HepG2 (cell line): ENCODE measurements around the gene DCC. TPM values are rescaled to one million over a fixed set of nuclear protein-coding genes. Genes with fewer than 3 reads are reported as not detected.

Experiments
- ATAC-seq: fragments of 200-7000 bp; cut with Tn5 transposase; 3 replicates; pipeline ENCODE4 v1.9.1; 2020; ENCODE audit warnings: mild to moderate bottlenecking, moderate library complexity
- BruUV-seq: library from RNA; stranded (reverse); fragments of 400-500 nt; replicated peaks from 2 replicates; lab custom pipeline; 2021; lab: Mats Ljungman, UMichigan
- CTCF ChIA-PET: fragments of 300-600 bp; formaldehyde crosslinking; extraction: SDS; loops from one replicate; lab custom pipeline; 2021; ENCODE audit warnings: low total read pairs, inconsistent platforms, low intra/inter-chr PET ratio; lab: Yijun Ruan, JAX
- POLR2A ChIA-PET: fragments of 350-600 bp; sonication (Branson Sonifier 250); formaldehyde crosslinking; loops from one replicate; lab custom pipeline; 2020; ENCODE audit warnings: antibody characterized with exemption, inconsistent platforms; lab: Yijun Ruan, JAX
- DNase-seq: peaks from one replicate; pipeline ENCODE4 v3.0.0-alpha.2; 2015; ENCODE audit warnings: low spot score
- FAIRE-seq: peaks from 3 replicates; lab custom pipeline; 2011; peaks lifted over from hg19 to GRCh38; lab: Jason Lieb, UNC
- H2AFZ ChIP-seq: one replicate; pipeline ENCODE4 v1.6.1; 2011; ENCODE audit warnings: low read length, inconsistent platforms
- H3K27ac ChIP-seq: fragments of 300-600 bp; 3 replicates; pipeline ENCODE4 v1.8.0; 2011; ENCODE audit warnings: mixed run types, mild to moderate bottlenecking, mixed read lengths, low read length, inconsistent platforms; ENCODE audit not compliant: insufficient read depth; ENCODE audit errors: extremely low read length
- H3K27me3 ChIP-seq, 2 experiments: fragments of 200-600 bp in 1 of 2; 2 replicates in 1 of 2; 3 replicates in 1 of 2; pipeline versions ENCODE4 v1.6.0 to v1.8.0; 2011; ENCODE audit warnings: low read length in 2 of 2, mild to moderate bottlenecking in 2 of 2, moderate library complexity in 2 of 2, inconsistent platforms in 1 of 2; ENCODE audit not compliant: insufficient read depth in 2 of 2, control insufficient read depth in 1 of 2
- H3K36me3 ChIP-seq, 2 experiments: fragments of 200-600 bp in 1 of 2; replicated peaks in 1 of 2; 2 replicates in 1 of 2; 3 replicates in 1 of 2; pipeline versions ENCODE4 v1.5.1 to v1.8.0; 2011; ENCODE audit warnings: low read length in 2 of 2, inconsistent platforms in 1 of 2; ENCODE audit not compliant: insufficient read depth in 2 of 2, control insufficient read depth in 1 of 2
- H3K4me1 ChIP-seq: 2 replicates; pipeline ENCODE4 v1.5.1; 2012; ENCODE audit warnings: low read length, inconsistent platforms; ENCODE audit not compliant: insufficient read depth
- H3K4me2 ChIP-seq: 2 replicates; pipeline ENCODE4 v1.6.0; 2011; ENCODE audit warnings: low read depth, low read length, inconsistent platforms
- H3K4me3 ChIP-seq, 3 experiments: fragments of 200-600 bp in 1 of 3; sonication (generic), shearing (Covaris generic) in 1 of 3; replicated peaks in 1 of 3; 2 replicates each; pipeline ENCODE4 v1.5.1; 2011 to 2016; ENCODE audit warnings: low read length in 3 of 3, inconsistent platforms in 2 of 3, low read depth in 2 of 3, mild to moderate bottlenecking in 2 of 3, control low read depth in 1 of 3, mixed read lengths in 1 of 3; ENCODE audit not compliant: insufficient read depth in 1 of 3
- H3K79me2 ChIP-seq: one replicate; pipeline ENCODE4 v1.6.1; 2011; ENCODE audit warnings: low read length, inconsistent platforms; ENCODE audit not compliant: insufficient read depth
- H3K9ac ChIP-seq: 2 replicates; pipeline ENCODE4 v1.6.0; 2011; ENCODE audit warnings: mild to moderate bottlenecking, low read depth, low read length, inconsistent platforms; ENCODE audit not compliant: insufficient read depth
- H3K9me3 ChIP-seq: 2 replicates; pipeline ENCODE4 v1.5.1; 2012; ENCODE audit warnings: mild to moderate bottlenecking, low read length
- H4K20me1 ChIP-seq: 2 replicates; pipeline ENCODE4 v1.6.0; 2011; ENCODE audit warnings: inconsistent platforms, mild to moderate bottlenecking, low read length, moderate library complexity; ENCODE audit not compliant: insufficient read depth
- MATR3 ChIP-seq: sonication (generic); formaldehyde crosslinking; IDR thresholded peaks from 2 replicates; pipeline ENCODE4 v1.4.0; 2020; ENCODE audit warnings: missing genetic modification reagents
- NKX3-1 ChIP-seq: sonication (generic); formaldehyde crosslinking; IDR thresholded peaks from 2 replicates; pipeline ENCODE4 v1.5.0; 2020; ENCODE audit warnings: missing genetic modification reagents
- ZNF225 ChIP-seq: sonication (generic); formaldehyde crosslinking; IDR thresholded peaks from 2 replicates; pipeline ENCODE4 v1.4.0; 2020; ENCODE audit warnings: mild to moderate bottlenecking, missing genetic modification reagents
- ZNF33B ChIP-seq: sonication (generic); formaldehyde crosslinking; IDR thresholded peaks from 2 replicates; pipeline ENCODE4 v1.5.1; 2020; ENCODE audit warnings: mild to moderate bottlenecking, missing genetic modification reagents
- WGBS: methylation state at CpG from one replicate; pipeline ENCODE4 v1.1.6; 2017; ENCODE audit warnings: low lambda C conversion rate; 5-methylcytosine and 5-hydroxymethylcytosine counted together
- in situ Hi-C: cut with HindIII; loops from 2 replicates; pipeline ENCODE4 v1.10.0; 2017; ENCODE audit warnings: low pct_unique_long_range_greater_than_20kb; ENCODE audit not compliant: extremely low pct_ligation_motif_present
- intact Hi-C: fragments of 100-400 bp; cut with micrococcal nuclease; formaldehyde crosslinking; loops from one replicate; pipeline ENCODE4 v1.10.0; 2022; ENCODE audit not compliant: unreplicated experiment
- polyA plus RNA-seq, 8 experiments: library from polyadenylated mRNA; depleted of rRNA in 3 of 8; stranded (reverse) in 7 of 8; unstranded in 1 of 8; fragments of >200 nt; fragmentation: Illumina TruSeq in 4 of 8; extraction: Trizol in 4 of 8; gene quantifications; 2 replicates each; pipeline versions ENCODE4 v1.2.1 to v1.2.3, GENCODE V29; 2011 to 2016; ENCODE audit warnings: low read depth in 4 of 8, missing spikeins in 1 of 8, mixed read lengths in 1 of 8; ENCODE audit not compliant: insufficient read depth in 1 of 8
- total RNA-seq, 5 experiments: library from RNA; depleted of rRNA; stranded (reverse); fragments of >200 nt; fragmentation: Illumina TruSeq; extraction: Trizol; gene quantifications; 2 replicates each; pipeline ENCODE4 v1.2.3, GENCODE V29; 2016; ENCODE audit warnings: low read depth in 1 of 5
- TF ChIP-seq, protein P1 (sequence below): sonication (generic); formaldehyde crosslinking; IDR thresholded peaks from 2 replicates; pipeline ENCODE4 v1.9.0; 2022; ENCODE audit warnings: missing genetic modification reagents, mild to moderate bottlenecking, borderline replicate concordance
- TF ChIP-seq, protein P2 (sequence below): sonication (generic); formaldehyde crosslinking; IDR thresholded peaks from 2 replicates; pipeline ENCODE4 v1.8.0; 2022; ENCODE audit warnings: mild to moderate bottlenecking, missing genetic modification reagents

Gene DCC
- total and polyA plus RNA-seq, 2 of the 13 experiments (the other 11 are each of a cell fraction or from before 2014, with no cell fraction given): not detected

DNA sequence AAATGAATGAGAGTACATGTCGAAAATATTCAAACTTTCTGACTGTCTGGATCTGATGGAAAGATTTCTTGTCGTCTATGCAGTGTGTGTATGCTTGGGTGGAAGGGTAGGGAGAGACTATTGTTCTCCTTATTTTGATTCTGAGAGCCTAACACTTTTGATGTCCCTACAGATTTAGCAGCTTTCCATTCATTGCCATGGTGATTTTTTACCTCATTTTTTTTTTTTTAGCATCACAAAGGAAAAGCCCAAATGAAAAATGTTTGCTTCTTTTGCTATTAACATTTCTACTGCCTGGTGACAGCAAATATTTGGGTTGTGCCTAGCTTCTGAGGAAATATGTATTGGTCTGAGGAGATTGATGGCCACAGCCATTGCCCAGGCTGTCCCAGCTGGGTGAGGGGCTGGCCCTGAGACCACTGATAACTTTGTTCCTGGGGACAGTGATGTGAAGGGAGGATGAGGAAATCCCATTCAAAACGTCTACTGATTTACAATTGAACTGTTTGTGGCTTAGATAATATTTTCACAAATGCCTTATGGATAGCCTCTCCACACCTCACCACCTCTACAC lies 558.6 kb downstream of the DCC start:
- Histone ChIP-seq H3K36me3 (no peaks in the 10 kb centered on the region), H3K9me3 (no peaks in the 10 kb centered on the region), H3K9ac (no peak overlapping the region), H3K4me3 (no peak overlapping the region), H3K4me1 (no peaks in the 10 kb centered on the region), H3K27me3 (no peaks in the 10 kb centered on the region), H4K20me1 (no peaks in the 10 kb centered on the region), H3K27ac (no peak overlapping the region), H2AFZ (no peak overlapping the region), H3K79me2 (no peaks in the 10 kb centered on the region), H3K4me2 (no peak overlapping the region)
- FAIRE-seq (no peak), DNase-seq (no peak), ATAC-seq (no peak)
- intact Hi-C loops: no loop called here
- 5% methylated on average over 3 of the region's 3 CpGs for WGBS
- ChIA-PET CTCF (no interaction called here), POLR2A (no interaction called here)
- TF ChIP-seq ZNF33B (CRISPR knock-in tag) (no peak), NKX3-1 (no peak), ZNF225 (CRISPR knock-in tag) (no peak)
- in situ Hi-C loops: no loop called here
- no TSS peak for BruUV-seq

DNA sequence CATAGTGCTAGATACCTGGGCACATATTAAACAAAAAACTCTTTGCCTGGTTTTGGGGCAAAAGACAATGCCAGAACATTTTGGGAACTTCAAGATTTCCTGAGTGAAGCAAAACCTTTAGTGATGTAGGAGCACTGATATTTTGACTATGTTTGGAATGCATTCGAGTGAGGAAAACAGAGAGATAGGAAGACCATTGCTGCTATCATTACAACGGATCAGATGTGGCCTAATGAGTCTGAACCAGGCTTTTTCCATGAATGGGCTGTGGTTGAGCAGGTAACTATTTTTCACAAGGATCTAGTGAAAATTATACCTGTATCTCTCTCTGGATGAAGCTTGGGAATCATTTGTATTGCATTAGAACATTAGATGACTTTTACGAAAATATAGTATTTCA lies 562.2 kb downstream of the DCC start:
- CTCF ChIA-PET: no interaction called here
- intact Hi-C loops: loop anchor here (5.0 kb wide), 1 partner anchor 615 kb away; no protein-coding TSS in a partner anchor
- FAIRE-seq: no peak

More for the DNA sequence above, 562.2 kb downstream of the DCC start:
- Histone ChIP-seq H3K27me3 (no peaks in the 10 kb centered on the region), H3K9me3 (no peaks in the 10 kb centered on the region), H3K4me3 (no peak overlapping the region), H4K20me1 (no peaks in the 10 kb centered on the region), H3K36me3 (no peaks in the 10 kb centered on the region), H3K4me1 (no peaks in the 10 kb centered on the region), H2AFZ (no peak overlapping the region), H3K79me2 (no peaks in the 10 kb centered on the region), H3K9ac (no peak overlapping the region), H3K4me2 (no peak overlapping the region), H3K27ac (no peak overlapping the region)
- in situ Hi-C loops: no loop called here
- no peak for TF ChIP-seq MATR3 (CRISPR knock-in tag)
- TF ChIP-seq, protein P1, sequence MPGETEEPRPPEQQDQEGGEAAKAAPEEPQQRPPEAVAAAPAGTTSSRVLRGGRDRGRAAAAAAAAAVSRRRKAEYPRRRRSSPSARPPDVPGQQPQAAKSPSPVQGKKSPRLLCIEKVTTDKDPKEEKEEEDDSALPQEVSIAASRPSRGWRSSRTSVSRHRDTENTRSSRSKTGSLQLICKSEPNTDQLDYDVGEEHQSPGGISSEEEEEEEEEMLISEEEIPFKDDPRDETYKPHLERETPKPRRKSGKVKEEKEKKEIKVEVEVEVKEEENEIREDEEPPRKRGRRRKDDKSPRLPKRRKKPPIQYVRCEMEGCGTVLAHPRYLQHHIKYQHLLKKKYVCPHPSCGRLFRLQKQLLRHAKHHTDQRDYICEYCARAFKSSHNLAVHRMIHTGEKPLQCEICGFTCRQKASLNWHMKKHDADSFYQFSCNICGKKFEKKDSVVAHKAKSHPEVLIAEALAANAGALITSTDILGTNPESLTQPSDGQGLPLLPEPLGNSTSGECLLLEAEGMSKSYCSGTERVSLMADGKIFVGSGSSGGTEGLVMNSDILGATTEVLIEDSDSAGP (CRISPR knock-in tag): no peak
- TF ChIP-seq, protein P2, sequence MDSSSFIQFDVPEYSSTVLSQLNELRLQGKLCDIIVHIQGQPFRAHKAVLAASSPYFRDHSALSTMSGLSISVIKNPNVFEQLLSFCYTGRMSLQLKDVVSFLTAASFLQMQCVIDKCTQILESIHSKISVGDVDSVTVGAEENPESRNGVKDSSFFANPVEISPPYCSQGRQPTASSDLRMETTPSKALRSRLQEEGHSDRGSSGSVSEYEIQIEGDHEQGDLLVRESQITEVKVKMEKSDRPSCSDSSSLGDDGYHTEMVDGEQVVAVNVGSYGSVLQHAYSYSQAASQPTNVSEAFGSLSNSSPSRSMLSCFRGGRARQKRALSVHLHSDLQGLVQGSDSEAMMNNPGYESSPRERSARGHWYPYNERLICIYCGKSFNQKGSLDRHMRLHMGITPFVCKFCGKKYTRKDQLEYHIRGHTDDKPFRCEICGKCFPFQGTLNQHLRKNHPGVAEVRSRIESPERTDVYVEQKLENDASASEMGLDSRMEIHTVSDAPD (CRISPR knock-in tag): no peak
- ATAC-seq (no peak), DNase-seq (no peak)
- WGBS: 15% methylated on average over 3 of the region's 3 CpGs
- BruUV-seq: no TSS peak
- POLR2A ChIA-PET: no interaction called here
